GM10248 (cell line): ENCODE data around the gene DTX1.

Experiments
- CTCF ChIA-PET: fragments of 300-600 bp; sonication (Branson Sonifier 250); formaldehyde crosslinking; extraction: SDS; loops from one replicate; lab custom pipeline; 2021; ENCODE audit warnings: antibody characterized with exemption; lab: Yijun Ruan, JAX
- POLR2A ChIA-PET: fragments of 350-650 bp; sonication (Branson Sonifier 250); formaldehyde crosslinking; extraction: SDS; loops from one replicate; lab custom pipeline; 2020; ENCODE audit warnings: antibody characterized with exemption; lab: Yijun Ruan, JAX
- DNase-seq: peaks from one replicate; pipeline ENCODE4 v3.0.0; 2012; ENCODE audit errors: extremely low spot score
- TF ChIP-seq, protein P1 (sequence below): IDR thresholded peaks from 2 replicates; pipeline ENCODE4 v1.5.1; 2012; ENCODE audit warnings: mild to moderate bottlenecking, low read depth; ENCODE audit errors: extremely low read depth, missing control alignments, control extremely low read depth

The DTX1 gene

DNA sequence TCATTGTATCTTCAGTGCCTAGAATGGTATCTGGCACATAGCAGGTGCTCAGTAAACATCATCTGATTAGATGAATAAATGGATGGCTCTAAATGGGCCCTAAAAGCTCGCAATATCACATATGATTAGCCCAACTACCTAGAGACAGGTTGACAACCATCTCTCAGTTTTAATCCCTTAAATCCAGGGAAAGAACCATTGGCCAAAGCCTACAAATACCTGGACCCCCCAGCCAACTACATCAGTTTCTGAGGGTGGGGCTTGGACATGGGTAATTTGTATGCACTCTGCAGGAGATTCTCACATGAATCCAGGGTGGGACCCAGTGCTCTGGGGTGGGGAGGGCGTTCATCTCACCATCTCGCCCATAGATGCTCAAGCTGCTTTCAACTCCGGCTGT is 4.8 kb upstream of the DTX1 start:
- no peak for DNase-seq
- TF ChIP-seq, protein P1, sequence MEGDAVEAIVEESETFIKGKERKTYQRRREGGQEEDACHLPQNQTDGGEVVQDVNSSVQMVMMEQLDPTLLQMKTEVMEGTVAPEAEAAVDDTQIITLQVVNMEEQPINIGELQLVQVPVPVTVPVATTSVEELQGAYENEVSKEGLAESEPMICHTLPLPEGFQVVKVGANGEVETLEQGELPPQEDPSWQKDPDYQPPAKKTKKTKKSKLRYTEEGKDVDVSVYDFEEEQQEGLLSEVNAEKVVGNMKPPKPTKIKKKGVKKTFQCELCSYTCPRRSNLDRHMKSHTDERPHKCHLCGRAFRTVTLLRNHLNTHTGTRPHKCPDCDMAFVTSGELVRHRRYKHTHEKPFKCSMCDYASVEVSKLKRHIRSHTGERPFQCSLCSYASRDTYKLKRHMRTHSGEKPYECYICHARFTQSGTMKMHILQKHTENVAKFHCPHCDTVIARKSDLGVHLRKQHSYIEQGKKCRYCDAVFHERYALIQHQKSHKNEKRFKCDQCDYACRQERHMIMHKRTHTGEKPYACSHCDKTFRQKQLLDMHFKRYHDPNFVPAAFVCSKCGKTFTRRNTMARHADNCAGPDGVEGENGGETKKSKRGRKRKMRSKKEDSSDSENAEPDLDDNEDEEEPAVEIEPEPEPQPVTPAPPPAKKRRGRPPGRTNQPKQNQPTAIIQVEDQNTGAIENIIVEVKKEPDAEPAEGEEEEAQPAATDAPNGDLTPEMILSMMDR: no peak
- ChIA-PET CTCF (interaction anchor here (1.3 to 9.8 kb wide), 5 partner anchors 16 to 122 kb away, joined by 4 to 135 read pairs (median 86); no protein-coding TSS in a partner anchor), POLR2A (no interaction called here)

DNA sequence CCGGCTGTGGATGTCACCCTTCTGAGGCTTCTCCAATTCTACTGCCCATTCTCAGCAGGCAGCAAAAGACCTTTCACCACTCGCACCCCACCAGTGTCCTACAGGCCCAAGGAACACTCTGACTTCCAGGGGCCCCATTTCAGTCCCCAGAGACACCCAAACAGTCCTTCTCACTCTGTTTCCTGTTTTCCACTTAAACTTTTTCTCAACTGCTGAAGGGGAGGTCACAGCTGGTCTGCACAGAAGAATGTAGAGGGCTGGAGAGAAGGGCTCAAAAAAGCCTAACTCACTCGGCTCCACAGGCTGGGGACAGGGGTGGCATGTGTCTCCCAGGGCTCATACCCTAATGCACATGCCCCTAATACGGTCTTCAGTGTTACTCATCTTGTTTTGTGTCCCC is 4.2 kb upstream of the DTX1 start:
- DNase-seq: no peak
- ChIA-PET POLR2A (no interaction called here), CTCF (interaction anchor here (1.3 to 9.8 kb wide), 5 partner anchors 16 to 121 kb away, joined by 4 to 135 read pairs (median 86); no protein-coding TSS in a partner anchor)
- TF ChIP-seq, protein P1: no peak

DNA sequence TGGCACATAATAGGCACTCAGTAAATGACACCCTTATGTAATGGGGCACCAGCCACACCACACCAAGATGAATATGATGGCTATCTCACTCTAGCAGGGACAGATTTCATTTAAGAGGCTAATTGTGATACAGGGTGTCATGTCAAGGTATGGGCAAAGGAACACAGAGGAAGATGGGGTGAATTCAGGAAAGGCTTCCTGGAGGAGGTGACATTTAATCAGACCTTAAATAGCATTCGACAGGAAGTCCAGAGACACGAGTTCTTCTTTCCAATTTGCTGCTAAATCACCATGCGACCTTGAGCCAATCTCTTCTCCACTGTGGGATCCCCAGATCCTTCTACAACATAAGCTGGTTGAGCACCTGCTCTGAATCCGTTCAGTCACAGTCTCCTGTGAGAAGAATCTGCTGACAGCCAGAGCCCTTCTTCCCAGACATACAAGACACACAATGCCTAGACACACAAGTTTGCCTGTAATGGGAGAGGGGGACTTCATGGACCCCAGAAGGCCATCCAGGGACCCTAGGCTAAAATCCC is 1.5 kb upstream of the DTX1 start:
- CTCF ChIA-PET: interaction anchor here (1.0 to 9.8 kb wide), 4 partner anchors 13 to 43 kb away, joined by 3 to 135 read pairs (median 38); no protein-coding TSS in a partner anchor
- POLR2A ChIA-PET: no interaction called here

DNA sequence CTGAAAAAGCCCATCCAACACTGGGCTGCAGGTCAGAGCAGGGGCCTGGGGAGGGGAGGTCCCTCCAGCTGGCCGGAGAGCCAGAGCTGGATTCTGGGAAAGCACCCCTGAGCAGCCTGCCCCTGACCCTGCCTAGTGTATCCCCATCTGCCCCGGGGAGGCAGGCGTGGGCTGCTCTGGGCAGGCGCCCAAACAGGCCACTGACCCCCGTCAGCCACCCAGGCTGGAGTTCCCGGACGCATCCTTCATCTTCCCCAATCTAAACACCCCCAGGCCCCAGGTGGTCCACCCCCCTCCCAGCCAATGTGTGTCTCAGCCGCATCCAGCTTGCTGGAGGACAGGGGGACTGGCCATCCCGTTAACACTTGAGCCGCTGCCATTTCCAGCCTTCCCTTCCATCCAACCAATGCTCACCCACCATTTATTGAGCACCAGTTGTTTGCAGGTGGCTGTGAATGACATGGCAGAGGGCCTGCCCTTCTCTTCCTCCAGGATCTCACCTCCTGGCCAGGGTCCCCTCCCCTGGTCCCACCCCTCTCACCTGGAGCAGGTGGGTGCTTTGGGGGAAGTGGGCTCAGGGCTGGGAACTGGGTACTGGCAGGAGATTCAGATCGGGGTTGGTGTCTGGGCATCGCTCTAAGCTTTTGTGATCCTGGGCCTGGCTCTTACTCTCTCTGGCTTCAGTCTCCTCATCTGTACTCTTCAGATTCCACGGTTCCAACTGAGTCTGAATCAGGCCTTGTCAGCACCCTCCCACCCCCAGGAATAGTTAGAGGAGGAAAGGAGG is 743 bp upstream of the DTX1 start:
- TF ChIP-seq, protein P1: no peak
- DNase-seq: peak; percentile 22
- ChIA-PET POLR2A (no interaction called here), CTCF (interaction anchor here (1.4 to 9.8 kb wide), 4 partner anchors 12 to 117 kb away, joined by 3 to 135 read pairs (median 11); no protein-coding TSS in a partner anchor)

More for the DNA sequence above, 1.5 kb upstream of the DTX1 start:
- DNase-seq: peak; percentile 10
- TF ChIP-seq, protein P1: no peak

DNA sequence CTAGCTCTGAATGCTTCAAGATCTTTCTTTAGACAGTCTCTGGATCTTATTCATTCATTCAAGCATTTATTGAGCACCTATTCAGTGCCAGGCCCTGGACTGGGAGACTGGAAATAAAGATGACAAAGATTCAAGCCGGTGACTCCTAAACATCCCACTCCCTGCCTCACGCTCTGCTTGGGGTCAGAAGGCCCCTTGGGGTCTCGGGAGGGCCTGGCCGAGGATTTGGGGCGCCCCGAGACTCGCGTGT is 224 bp upstream of the DTX1 start:
- DNase-seq: no peak
- TF ChIP-seq, protein P1: no peak
- CTCF ChIA-PET: interaction anchor here (1.4 to 9.8 kb wide), 3 partner anchors 12 to 117 kb away, joined by 3 to 135 read pairs (median 10); no protein-coding TSS in a partner anchor
- POLR2A ChIA-PET: no interaction called here

DNA sequence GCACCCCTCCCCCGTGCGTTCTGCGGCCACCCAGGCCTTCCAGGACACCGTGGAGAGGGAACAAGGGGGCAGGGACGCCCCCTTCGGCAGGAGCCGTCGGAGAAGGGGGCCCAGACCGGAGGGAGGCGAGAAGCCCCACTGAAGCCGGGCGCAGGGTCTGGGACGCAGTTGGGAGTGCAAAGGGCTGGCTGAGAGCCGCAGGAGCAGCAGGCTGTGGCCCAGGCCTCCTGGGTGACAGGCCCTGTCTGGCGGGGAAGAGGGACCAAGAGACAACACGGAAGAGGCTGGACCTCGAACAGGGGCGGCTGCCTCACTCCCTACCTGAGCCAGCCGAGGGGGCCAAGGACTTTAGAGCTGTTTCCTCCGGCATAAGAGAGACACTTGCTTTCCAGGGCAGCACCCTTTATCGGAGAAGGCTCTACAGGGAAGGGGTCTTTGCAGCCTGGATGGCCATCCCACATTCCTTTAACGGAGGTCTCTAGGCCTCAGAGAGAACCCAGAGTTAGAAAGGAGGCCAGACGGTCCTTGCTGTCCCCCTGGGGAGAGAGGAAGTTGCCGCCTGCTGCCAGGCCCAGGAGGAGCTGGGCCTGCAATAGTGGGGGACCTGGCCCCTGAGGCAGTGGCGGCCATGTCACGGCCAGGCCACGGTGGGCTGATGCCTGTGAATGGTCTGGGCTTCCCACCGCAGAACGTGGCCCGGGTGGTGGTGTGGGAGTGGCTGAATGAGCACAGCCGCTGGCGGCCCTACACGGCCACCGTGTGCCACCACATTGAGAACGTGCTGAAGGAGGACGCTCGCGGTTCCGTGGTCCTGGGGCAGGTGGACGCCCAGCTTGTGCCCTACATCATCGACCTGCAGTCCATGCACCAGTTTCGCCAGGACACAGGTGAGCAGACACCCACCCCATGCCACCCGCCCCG is 1.3 kb downstream of the DTX1 start:
- CTCF ChIA-PET: interaction anchor here (2.0 to 9.8 kb wide), 3 partner anchors 9 to 35 kb away, joined by 7 to 135 read pairs (median 10); no protein-coding TSS in a partner anchor
- POLR2A ChIA-PET: interaction anchor here (0.6 kb wide), 1 partner anchor 53 kb away, joined by 3 read pairs; no protein-coding TSS in a partner anchor
- TF ChIP-seq, protein P1: no peak
- DNase-seq: peak; percentile 19
